HG03558 (cell line): ENCODE measurements around the gene CDH5.

Source experiments
- ATAC-seq: cut with Tn5 transposase; IDR thresholded peaks from one replicate; pipeline ENCODE4 v1.9.1; 2021; ENCODE audit warnings: moderate number of reproducible peaks; ENCODE audit not compliant: unreplicated experiment; ENCODE audit errors: extremely low read depth

CDH5 gene

GRCh38 chr16:66372078-66372897 is 5.8 kb downstream of the CDH5 start:
- no peak for ATAC-seq

- no peak for ATAC-seq
These were observed 6.3 kb downstream of the CDH5 start for GRCh38 chr16:66372898-66373155.

GRCh38 chr16:66373667-66374066 is 7.2 kb downstream of the CDH5 start:
- ATAC-seq, result no peak

- ATAC-seq, result no peak
These were observed 7.7 kb downstream of the CDH5 start for GRCh38 chr16:66374176-66374575.

GRCh38 chr16:66375451-66375850 is 9.0 kb downstream of the CDH5 start:
- no peak for ATAC-seq

- ATAC-seq, result no peak
These were observed 9.6 kb downstream of the CDH5 start for GRCh38 chr16:66376114-66376513.

- ATAC-seq, result no peak
These were observed 10.2 kb downstream of the CDH5 start for GRCh38 chr16:66376577-66377305.

- no peak for ATAC-seq
These were observed 10.8 kb downstream of the CDH5 start for GRCh38 chr16:66377324-66377723.

- no peak for ATAC-seq
These were observed 12.5 kb downstream of the CDH5 start for GRCh38 chr16:66378741-66379570.

GRCh38 chr16:66379571-66379941 is 13.1 kb downstream of the CDH5 start:
- no peak for ATAC-seq

- ATAC-seq, result no peak
These were observed 13.9 kb downstream of the CDH5 start for GRCh38 chr16:66380421-66380820.

- ATAC-seq, result no peak
These were observed 15.2 kb downstream of the CDH5 start for GRCh38 chr16:66381585-66382170.

- no peak for ATAC-seq
These were observed 15.9 kb downstream of the CDH5 start for GRCh38 chr16:66382171-66382965.

GRCh38 chr16:66382966-66383299 is 16.4 kb downstream of the CDH5 start:
- ATAC-seq, result no peak

- no peak for ATAC-seq
These were observed 17.1 kb downstream of the CDH5 start for GRCh38 chr16:66383551-66383950.

- ATAC-seq, result no peak
These were observed 18.9 kb downstream of the CDH5 start for GRCh38 chr16:66385415-66385814.

- no peak for ATAC-seq
These were observed 20.4 kb downstream of the CDH5 start for GRCh38 chr16:66386629-66387622.

GRCh38 chr16:66387817-66388332 is 21.4 kb downstream of the CDH5 start:
- no peak for ATAC-seq
